SK-N-SH (cell line): ENCODE measurements around the gene RGS14.

ENCODE experiments used
- EP300 ChIP-seq, 2 experiments: IDR thresholded peaks; 2 replicates each; pipeline versions ENCODE4 v1.4.0 to v1.6.1; 2012; ENCODE audit warnings: borderline replicate concordance in 1 of 2, low read depth in 1 of 2, low read length in 1 of 2
- JUND ChIP-seq: IDR thresholded peaks from 2 replicates; pipeline ENCODE4 v1.4.0; 2012
- POLR2AphosphoS5 ChIP-seq: IDR thresholded peaks from 2 replicates; pipeline ENCODE4 v1.6.1; 2012; ENCODE audit warnings: low read depth, low read length
- YY1 ChIP-seq: IDR thresholded peaks from 2 replicates; pipeline ENCODE4 v1.4.0; 2012; ENCODE audit warnings: low read depth, mild to moderate bottlenecking
- TF ChIP-seq, protein P1 (sequence below): fragments of 200-600 bp; sonication (generic); IDR thresholded peaks from 2 replicates; pipeline ENCODE4 v1.6.1; 2017; ENCODE audit warnings: antibody characterized with exemption, mild to moderate bottlenecking, moderate library complexity
- TF ChIP-seq, protein P2 (sequence below): IDR thresholded peaks from 2 replicates; pipeline ENCODE4 v1.4.0; 2012; ENCODE audit warnings: low read depth

DNA sequence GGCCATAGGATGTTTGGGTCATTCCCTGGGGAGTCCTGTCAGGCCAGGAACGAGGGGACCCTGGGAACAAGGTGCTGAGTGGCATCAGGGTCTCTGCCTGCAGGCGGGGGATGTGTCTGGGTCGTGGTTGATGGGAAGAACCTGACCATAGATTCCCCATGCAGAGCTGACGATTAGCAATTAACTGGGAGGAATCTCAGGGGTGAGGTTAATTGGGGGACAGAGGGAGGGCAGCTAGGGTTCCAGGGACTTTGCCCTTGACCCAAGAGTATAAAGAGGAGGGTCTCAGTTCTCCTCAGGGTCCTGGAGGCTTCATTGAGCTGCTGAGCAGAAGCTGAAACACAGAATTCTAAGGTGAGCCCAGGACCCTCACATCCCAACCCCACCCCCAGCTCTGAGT lies 26.4 kb downstream of the RGS14 start, which contains the start of gene SLC34A1:
- TF ChIP-seq, protein P1, sequence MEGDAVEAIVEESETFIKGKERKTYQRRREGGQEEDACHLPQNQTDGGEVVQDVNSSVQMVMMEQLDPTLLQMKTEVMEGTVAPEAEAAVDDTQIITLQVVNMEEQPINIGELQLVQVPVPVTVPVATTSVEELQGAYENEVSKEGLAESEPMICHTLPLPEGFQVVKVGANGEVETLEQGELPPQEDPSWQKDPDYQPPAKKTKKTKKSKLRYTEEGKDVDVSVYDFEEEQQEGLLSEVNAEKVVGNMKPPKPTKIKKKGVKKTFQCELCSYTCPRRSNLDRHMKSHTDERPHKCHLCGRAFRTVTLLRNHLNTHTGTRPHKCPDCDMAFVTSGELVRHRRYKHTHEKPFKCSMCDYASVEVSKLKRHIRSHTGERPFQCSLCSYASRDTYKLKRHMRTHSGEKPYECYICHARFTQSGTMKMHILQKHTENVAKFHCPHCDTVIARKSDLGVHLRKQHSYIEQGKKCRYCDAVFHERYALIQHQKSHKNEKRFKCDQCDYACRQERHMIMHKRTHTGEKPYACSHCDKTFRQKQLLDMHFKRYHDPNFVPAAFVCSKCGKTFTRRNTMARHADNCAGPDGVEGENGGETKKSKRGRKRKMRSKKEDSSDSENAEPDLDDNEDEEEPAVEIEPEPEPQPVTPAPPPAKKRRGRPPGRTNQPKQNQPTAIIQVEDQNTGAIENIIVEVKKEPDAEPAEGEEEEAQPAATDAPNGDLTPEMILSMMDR: no peak
- TF ChIP-seq EP300 (IDR thresholded peaks at IDR 0.05; ENCODE audit: borderline replicate concordance in 1 of 2, low read depth in 1 of 2, low read length in 1 of 2) (no peak), YY1 (no peak), POLR2AphosphoS5 (no peak), JUND (no peak)
- TF ChIP-seq, protein P2, sequence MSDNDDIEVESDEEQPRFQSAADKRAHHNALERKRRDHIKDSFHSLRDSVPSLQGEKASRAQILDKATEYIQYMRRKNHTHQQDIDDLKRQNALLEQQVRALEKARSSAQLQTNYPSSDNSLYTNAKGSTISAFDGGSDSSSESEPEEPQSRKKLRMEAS: no peak
